HepG2 (cell line): ENCODE results near the gene RPUSD2. TPM values are rescaled to one million over a fixed set of nuclear protein-coding genes. Genes with fewer than 3 reads are reported as not detected.

Source experiments
- ATAC-seq: fragments of 200-7000 bp; cut with Tn5 transposase; 3 replicates; pipeline ENCODE4 v1.9.1; 2020; ENCODE audit warnings: mild to moderate bottlenecking, moderate library complexity
- BruUV-seq: library from RNA; stranded (reverse); fragments of 400-500 nt; replicated peaks from 2 replicates; lab custom pipeline; 2021; lab: Mats Ljungman, UMichigan
- CTCF ChIA-PET: fragments of 300-600 bp; formaldehyde crosslinking; extraction: SDS; loops from one replicate; lab custom pipeline; 2021; ENCODE audit warnings: low total read pairs, inconsistent platforms, low intra/inter-chr PET ratio; lab: Yijun Ruan, JAX
- POLR2A ChIA-PET: fragments of 350-600 bp; sonication (Branson Sonifier 250); formaldehyde crosslinking; loops from one replicate; lab custom pipeline; 2020; ENCODE audit warnings: antibody characterized with exemption, inconsistent platforms; lab: Yijun Ruan, JAX
- DNase-seq: peaks from one replicate; pipeline ENCODE4 v3.0.0-alpha.2; 2015; ENCODE audit warnings: low spot score
- FAIRE-seq: peaks from 3 replicates; lab custom pipeline; 2011; peaks lifted over from hg19 to GRCh38; lab: Jason Lieb, UNC
- H2AFZ ChIP-seq: one replicate; pipeline ENCODE4 v1.6.1; 2011; ENCODE audit warnings: low read length, inconsistent platforms
- H3K27ac ChIP-seq: fragments of 300-600 bp; 3 replicates; pipeline ENCODE4 v1.8.0; 2011; ENCODE audit warnings: mixed run types, mild to moderate bottlenecking, mixed read lengths, low read length, inconsistent platforms; ENCODE audit not compliant: insufficient read depth; ENCODE audit errors: extremely low read length
- H3K27me3 ChIP-seq, 2 experiments: fragments of 200-600 bp in 1 of 2; 2 replicates in 1 of 2; 3 replicates in 1 of 2; pipeline versions ENCODE4 v1.6.0 to v1.8.0; 2011; ENCODE audit warnings: low read length in 2 of 2, mild to moderate bottlenecking in 2 of 2, moderate library complexity in 2 of 2, inconsistent platforms in 1 of 2; ENCODE audit not compliant: insufficient read depth in 2 of 2, control insufficient read depth in 1 of 2
- H3K36me3 ChIP-seq, 2 experiments: fragments of 200-600 bp in 1 of 2; replicated peaks in 1 of 2; 2 replicates in 1 of 2; 3 replicates in 1 of 2; pipeline versions ENCODE4 v1.5.1 to v1.8.0; 2011; ENCODE audit warnings: low read length in 2 of 2, inconsistent platforms in 1 of 2; ENCODE audit not compliant: insufficient read depth in 2 of 2, control insufficient read depth in 1 of 2
- H3K4me1 ChIP-seq: 2 replicates; pipeline ENCODE4 v1.5.1; 2012; ENCODE audit warnings: low read length, inconsistent platforms; ENCODE audit not compliant: insufficient read depth
- H3K4me2 ChIP-seq: 2 replicates; pipeline ENCODE4 v1.6.0; 2011; ENCODE audit warnings: low read depth, low read length, inconsistent platforms
- H3K4me3 ChIP-seq, 3 experiments: fragments of 200-600 bp in 1 of 3; sonication (generic), shearing (Covaris generic) in 1 of 3; replicated peaks in 1 of 3; 2 replicates each; pipeline ENCODE4 v1.5.1; 2011 to 2016; ENCODE audit warnings: low read length in 3 of 3, inconsistent platforms in 2 of 3, low read depth in 2 of 3, mild to moderate bottlenecking in 2 of 3, control low read depth in 1 of 3, mixed read lengths in 1 of 3; ENCODE audit not compliant: insufficient read depth in 1 of 3
- H3K79me2 ChIP-seq: one replicate; pipeline ENCODE4 v1.6.1; 2011; ENCODE audit warnings: low read length, inconsistent platforms; ENCODE audit not compliant: insufficient read depth
- H3K9ac ChIP-seq: 2 replicates; pipeline ENCODE4 v1.6.0; 2011; ENCODE audit warnings: mild to moderate bottlenecking, low read depth, low read length, inconsistent platforms; ENCODE audit not compliant: insufficient read depth
- H3K9me3 ChIP-seq: 2 replicates; pipeline ENCODE4 v1.5.1; 2012; ENCODE audit warnings: mild to moderate bottlenecking, low read length
- H4K20me1 ChIP-seq: 2 replicates; pipeline ENCODE4 v1.6.0; 2011; ENCODE audit warnings: inconsistent platforms, mild to moderate bottlenecking, low read length, moderate library complexity; ENCODE audit not compliant: insufficient read depth
- CENPBD1 ChIP-seq: sonication (generic); formaldehyde crosslinking; IDR thresholded peaks from 2 replicates; pipeline ENCODE4 v1.8.0; 2022; ENCODE audit warnings: missing genetic modification reagents, low read depth, mild to moderate bottlenecking, borderline replicate concordance
- IRF2 ChIP-seq: IDR thresholded peaks from 2 replicates; pipeline ENCODE4 v1.6.1; 2018; ENCODE audit warnings: missing genetic modification reagents, missing compliant biosample characterization
- ZNF317 ChIP-seq: sonication (generic); formaldehyde crosslinking; IDR thresholded peaks from 2 replicates; pipeline ENCODE4 v1.5.0; 2020; ENCODE audit warnings: mild to moderate bottlenecking, missing genetic modification reagents
- ZSCAN25 ChIP-seq: sonication (generic); formaldehyde crosslinking; IDR thresholded peaks from 2 replicates; pipeline ENCODE4 v1.8.0; 2022; ENCODE audit warnings: mild to moderate bottlenecking, missing genetic modification reagents
- whole genome bisulfite sequencing: methylation state at CpG from one replicate; pipeline ENCODE4 v1.1.6; 2017; ENCODE audit warnings: low lambda C conversion rate; 5-methylcytosine and 5-hydroxymethylcytosine counted together
- in situ Hi-C: cut with HindIII; loops from 2 replicates; pipeline ENCODE4 v1.10.0; 2017; ENCODE audit warnings: low pct_unique_long_range_greater_than_20kb; ENCODE audit not compliant: extremely low pct_ligation_motif_present
- intact Hi-C: fragments of 100-400 bp; cut with micrococcal nuclease; formaldehyde crosslinking; loops from one replicate; pipeline ENCODE4 v1.10.0; 2022; ENCODE audit not compliant: unreplicated experiment
- polyA plus RNA-seq, 8 experiments: library from polyadenylated mRNA; depleted of rRNA in 3 of 8; stranded (reverse) in 7 of 8; unstranded in 1 of 8; fragments of >200 nt; fragmentation: Illumina TruSeq in 4 of 8; extraction: Trizol in 4 of 8; gene quantifications; 2 replicates each; pipeline versions ENCODE4 v1.2.1 to v1.2.3, GENCODE V29; 2011 to 2016; ENCODE audit warnings: low read depth in 4 of 8, missing spikeins in 1 of 8, mixed read lengths in 1 of 8; ENCODE audit not compliant: insufficient read depth in 1 of 8
- total RNA-seq, 5 experiments: library from RNA; depleted of rRNA; stranded (reverse); fragments of >200 nt; fragmentation: Illumina TruSeq; extraction: Trizol; gene quantifications; 2 replicates each; pipeline ENCODE4 v1.2.3, GENCODE V29; 2016; ENCODE audit warnings: low read depth in 1 of 5

RPUSD2 gene
- total and polyA plus RNA-seq, 2 of the 13 experiments (the other 11 are each of a cell fraction or from before 2014, with no cell fraction given): 8.6 to 14.5 TPM

DNA sequence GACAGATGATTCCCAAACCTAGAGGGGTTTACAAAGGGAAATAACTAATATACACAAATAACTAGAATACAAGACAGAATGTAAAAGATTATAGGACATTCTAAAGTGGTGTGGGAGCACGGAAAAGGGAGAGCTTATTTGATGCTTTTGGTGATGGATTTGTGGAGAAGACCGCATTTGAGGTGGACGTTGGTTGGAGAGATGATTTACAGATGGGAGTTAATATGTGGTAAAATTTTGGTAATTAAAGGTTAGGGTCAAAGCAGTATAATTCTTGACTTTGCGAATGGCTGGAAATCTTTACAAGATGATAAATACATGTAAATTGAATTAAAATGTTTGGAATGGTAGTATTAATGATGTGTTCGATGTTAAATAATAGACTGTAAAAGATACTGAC, 26.1 kb downstream of the RPUSD2 start:
- no peak for FAIRE-seq

DNA sequence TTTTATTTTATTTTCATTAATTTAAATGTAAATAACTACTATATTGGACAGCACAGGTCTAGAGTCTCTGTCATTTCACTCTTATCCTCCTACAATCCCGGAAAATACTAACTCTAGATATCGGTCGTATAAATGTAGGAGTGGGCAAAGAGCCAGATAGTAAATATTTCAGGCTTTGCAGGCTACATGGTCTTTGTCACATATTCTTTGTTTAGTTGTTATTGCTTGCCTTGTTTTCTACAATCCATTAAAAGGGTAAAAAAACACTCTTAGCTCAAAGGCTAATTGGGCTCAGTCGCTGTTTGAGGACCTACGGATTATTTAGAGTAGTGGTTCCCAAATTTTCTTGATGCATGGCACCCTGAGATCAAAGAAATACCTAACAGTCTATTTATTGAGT, 26.7 kb downstream of the RPUSD2 start:
- peak overlapping the region; percentile 74 to 83 (median 81); a peak in 5 of 6 replicates for H3K4me3 ChIP-seq
- intact Hi-C loops: loop anchor here (10.0 kb wide), 2 partner anchors 99 to 159 kb away; partner anchors contain the start of genes RAD51 and RMDN3
- peaks cover 58% of the 10 kb centered on the region for H3K79me2 ChIP-seq

More for the DNA sequence above, 26.1 kb downstream of the RPUSD2 start:
- no peak for DNase-seq
- H3K9ac ChIP-seq: peak overlapping the region; percentile 93; the same call in 1 of the 2 replicates
- H3K27ac ChIP-seq: no peak overlapping the region
- H3K4me2 ChIP-seq: peak overlapping the region; percentile 93
- POLR2A ChIA-PET: interaction anchor here (0.8 to 1.3 kb wide), 3 partner anchors 30 to 99 kb away, joined by 3 read pairs; partner anchors contain the start of genes CCDC32 and RAD51
- no TSS peak for BruUV-seq
- no peak for ATAC-seq
- intact Hi-C loops: loop anchor here (10.0 kb wide), 2 partner anchors 100 to 160 kb away; partner anchors contain the start of genes RAD51 and RMDN3
- no peaks in the 10 kb centered on the region for H3K36me3 ChIP-seq
- no peak for TF ChIP-seq CENPBD1 (CRISPR knock-in tag)
- no peak for TF ChIP-seq ZSCAN25 (CRISPR knock-in tag)
- TF ChIP-seq, all 625 proteins: peak for 0
- CTCF ChIA-PET: no interaction called here
- Histone ChIP-seq H3K4me1 (peaks cover 35% of the 10 kb centered on the region), H3K27me3 (no peaks in the 10 kb centered on the region; a peak in 1 of 5 replicates), H3K79me2 (peaks cover 53% of the 10 kb centered on the region), H3K4me3 (peak overlapping the region; percentile 74 to 83 (median 81)), H3K9me3 (no peaks in the 10 kb centered on the region), H4K20me1 (no peaks in the 10 kb centered on the region), H2AFZ (no peak overlapping the region)
- in situ Hi-C loops: no loop called here
- 2% methylated on average over 5 of the region's 5 CpGs for WGBS

More for the DNA sequence above, 26.7 kb downstream of the RPUSD2 start:
- Histone ChIP-seq H3K27me3 (no peaks in the 10 kb centered on the region; a peak in 1 of 5 replicates), H3K4me1 (peaks cover 31% of the 10 kb centered on the region), H3K36me3 (no peaks in the 10 kb centered on the region), H3K9me3 (no peaks in the 10 kb centered on the region), H4K20me1 (no peaks in the 10 kb centered on the region), H2AFZ (peak overlapping the region; percentile 72), H3K9ac (peak overlapping the region; percentile 93; the same call in 1 of the 2 replicates), H3K27ac (no peak overlapping the region), H3K4me2 (peak overlapping the region; percentile 93)
- FAIRE-seq: no peak
- ChIA-PET POLR2A (no interaction called here), CTCF (no interaction called here)
- TF ChIP-seq IRF2 (no peak), ZNF317 (no peak)
- 22% methylated on average over 5 of the region's 5 CpGs for WGBS
- BruUV-seq: no TSS peak
- DNase-seq: no peak
- in situ Hi-C loops: no loop called here
- no peak for ATAC-seq
